Left ventricle myocardium inferior (tissue), 1 donor: ENCODE data around the gene SLC12A7. TPM values are rescaled to one million over a fixed set of nuclear protein-coding genes. Genes with fewer than 3 reads are reported as not detected.

Experiments used
- DNase-seq: peaks from one replicate; pipeline ENCODE4 v3.0.0-alpha.2; 2020
- H3K27ac ChIP-seq: fragments of 200-600 bp; replicated peaks from 2 replicates; pipeline ENCODE4 v1.8.0; 2021
- H3K27me3 ChIP-seq: fragments of 200-600 bp; 2 replicates; pipeline ENCODE4 v1.8.0; 2021; ENCODE audit warnings: low read depth
- H3K36me3 ChIP-seq: fragments of 200-600 bp; 2 replicates; pipeline ENCODE4 v1.8.0; 2021
- H3K4me1 ChIP-seq: fragments of 200-600 bp; 2 replicates; pipeline ENCODE4 v1.8.0; 2021
- H3K4me3 ChIP-seq: fragments of 200-600 bp; 2 replicates; pipeline ENCODE4 v1.8.0; 2021; ENCODE audit warnings: mild to moderate bottlenecking, moderate library complexity
- H3K9me3 ChIP-seq: fragments of 200-600 bp; replicated peaks from 2 replicates; pipeline ENCODE4 v1.8.0; 2021
- intact Hi-C: fragments of 100-400 bp; cut with micrococcal nuclease; formaldehyde crosslinking; loops from one replicate; pipeline ENCODE4 v1.11.0; 2022
- total RNA-seq: library from RNA; stranded (reverse); fragmentation: NEBNext Ultra II Directional; extraction: Animal tissue kit (Norgen Biotek cat#: 25700); gene quantifications from one replicate; pipeline ENCODE4 v1.2.1, GENCODE V29; 2021
- TF ChIP-seq, protein P1 (sequence below): fragments of 200-600 bp; IDR thresholded peaks from 2 replicates; pipeline ENCODE4 v1.8.0; 2021; ENCODE audit warnings: antibody characterized with exemption, mild to moderate bottlenecking, borderline replicate concordance
- donor health status: DM: no; HTN: yes; CAD: no; lungs with severe emphysema.

Gene SLC12A7
- total RNA-seq, 1 donor from 2014 or later: 140 TPM

DNA sequence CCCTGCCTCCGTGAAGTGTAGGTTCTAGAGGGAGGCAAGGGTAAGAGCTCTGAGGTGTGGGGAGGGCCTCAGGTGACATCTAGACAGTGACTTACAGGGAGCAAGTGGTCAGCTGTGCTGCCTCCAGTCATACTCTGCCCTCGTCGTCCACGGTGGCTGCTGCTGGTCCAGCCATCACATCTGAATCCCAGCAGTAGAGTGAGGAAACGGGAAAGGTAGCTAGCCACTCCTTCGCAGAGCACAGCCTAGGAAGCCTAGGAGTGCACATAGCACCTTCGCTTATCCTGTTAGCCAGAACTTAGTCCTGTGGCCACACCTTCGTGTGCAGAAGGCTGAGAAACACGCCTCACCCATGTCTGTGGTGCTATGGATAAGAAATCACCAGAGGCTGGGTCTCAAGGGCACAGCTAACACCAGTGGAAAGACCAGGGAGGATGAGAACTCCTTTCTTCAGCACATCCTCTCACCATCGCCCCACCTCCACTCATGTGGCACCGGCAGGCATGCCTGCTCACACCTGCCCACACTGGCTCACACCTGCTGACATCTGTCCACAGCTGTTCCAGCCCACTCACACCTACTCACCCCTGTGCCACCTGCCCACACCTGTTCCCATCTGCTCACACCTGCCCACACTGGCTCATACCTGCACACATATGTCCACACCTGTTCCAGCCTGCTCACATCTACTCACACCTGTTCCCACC, 45.0 kb upstream of the SLC12A7 start:
- intact Hi-C loops: no loop called here
- no peaks in the 10 kb centered on the region for H3K36me3 ChIP-seq
- H3K27me3 ChIP-seq: peaks cover 40% of the 10 kb centered on the region
- H3K27ac ChIP-seq: no peak overlapping the region
- TF ChIP-seq, protein P1, sequence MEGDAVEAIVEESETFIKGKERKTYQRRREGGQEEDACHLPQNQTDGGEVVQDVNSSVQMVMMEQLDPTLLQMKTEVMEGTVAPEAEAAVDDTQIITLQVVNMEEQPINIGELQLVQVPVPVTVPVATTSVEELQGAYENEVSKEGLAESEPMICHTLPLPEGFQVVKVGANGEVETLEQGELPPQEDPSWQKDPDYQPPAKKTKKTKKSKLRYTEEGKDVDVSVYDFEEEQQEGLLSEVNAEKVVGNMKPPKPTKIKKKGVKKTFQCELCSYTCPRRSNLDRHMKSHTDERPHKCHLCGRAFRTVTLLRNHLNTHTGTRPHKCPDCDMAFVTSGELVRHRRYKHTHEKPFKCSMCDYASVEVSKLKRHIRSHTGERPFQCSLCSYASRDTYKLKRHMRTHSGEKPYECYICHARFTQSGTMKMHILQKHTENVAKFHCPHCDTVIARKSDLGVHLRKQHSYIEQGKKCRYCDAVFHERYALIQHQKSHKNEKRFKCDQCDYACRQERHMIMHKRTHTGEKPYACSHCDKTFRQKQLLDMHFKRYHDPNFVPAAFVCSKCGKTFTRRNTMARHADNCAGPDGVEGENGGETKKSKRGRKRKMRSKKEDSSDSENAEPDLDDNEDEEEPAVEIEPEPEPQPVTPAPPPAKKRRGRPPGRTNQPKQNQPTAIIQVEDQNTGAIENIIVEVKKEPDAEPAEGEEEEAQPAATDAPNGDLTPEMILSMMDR: no peak
- H3K9me3 ChIP-seq: peaks cover 3% of the 10 kb centered on the region
- peaks cover 19% of the 10 kb centered on the region for H3K4me1 ChIP-seq
- H3K4me3 ChIP-seq: no peak overlapping the region
- no peak for DNase-seq

DNA sequence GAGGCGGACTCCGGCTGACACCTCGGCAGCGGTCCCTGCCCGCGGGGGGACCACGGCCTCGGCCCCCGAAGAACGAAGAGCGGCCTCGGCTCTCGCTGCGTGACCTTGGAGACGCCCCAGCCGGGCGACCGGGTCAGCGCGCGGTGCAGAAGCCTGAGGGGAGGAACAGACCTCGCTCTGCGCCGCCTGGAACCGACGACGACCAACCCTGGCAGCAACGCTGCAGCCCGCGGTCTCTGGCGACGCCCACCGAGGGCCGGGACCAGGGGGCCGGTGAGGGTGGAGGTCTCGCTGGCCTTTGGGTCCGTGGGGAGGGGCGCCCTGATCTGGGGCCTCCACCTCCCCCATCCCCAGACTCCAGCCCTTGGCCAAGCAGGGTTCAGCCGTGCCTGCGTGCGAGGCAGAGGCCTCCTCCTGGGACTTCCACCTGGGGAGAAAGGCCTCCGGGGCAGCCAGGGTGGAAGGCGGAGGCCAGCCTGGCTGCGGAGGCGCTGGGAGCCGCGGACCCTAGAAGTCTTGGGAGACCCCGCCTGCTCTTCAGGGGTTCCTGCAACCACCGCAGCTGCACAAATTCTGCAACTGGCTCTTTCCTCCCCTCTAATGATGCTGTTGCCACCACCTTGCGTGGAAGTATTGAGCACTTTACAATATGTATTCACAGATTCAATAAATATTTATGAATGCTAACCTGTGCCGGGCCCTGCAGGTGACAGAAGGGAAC, 44.3 kb upstream of the SLC12A7 start:
- DNase-seq: no peak
- H3K4me1 ChIP-seq: peaks cover 13% of the 10 kb centered on the region
- H3K27me3 ChIP-seq: peaks cover 44% of the 10 kb centered on the region
- intact Hi-C loops: no loop called here
- no peak overlapping the region for H3K27ac ChIP-seq
- H3K9me3 ChIP-seq: peaks cover 3% of the 10 kb centered on the region
- peak overlapping the region; percentile 58 for H3K4me3 ChIP-seq
- TF ChIP-seq, protein P1: no peak
- H3K36me3 ChIP-seq: no peaks in the 10 kb centered on the region

GRCh38 chr5:1155191-1156032, 43.5 kb upstream of the SLC12A7 start:
- no peak for DNase-seq
- peaks cover 3% of the 10 kb centered on the region for H3K9me3 ChIP-seq
- H3K36me3 ChIP-seq: no peaks in the 10 kb centered on the region
- peaks cover 44% of the 10 kb centered on the region for H3K27me3 ChIP-seq
- H3K4me1 ChIP-seq: peaks cover 12% of the 10 kb centered on the region
- TF ChIP-seq, protein P1: no peak
- H3K27ac ChIP-seq: no peak overlapping the region
- peak overlapping the region; percentile 58 for H3K4me3 ChIP-seq
- intact Hi-C loops: no loop called here

DNA sequence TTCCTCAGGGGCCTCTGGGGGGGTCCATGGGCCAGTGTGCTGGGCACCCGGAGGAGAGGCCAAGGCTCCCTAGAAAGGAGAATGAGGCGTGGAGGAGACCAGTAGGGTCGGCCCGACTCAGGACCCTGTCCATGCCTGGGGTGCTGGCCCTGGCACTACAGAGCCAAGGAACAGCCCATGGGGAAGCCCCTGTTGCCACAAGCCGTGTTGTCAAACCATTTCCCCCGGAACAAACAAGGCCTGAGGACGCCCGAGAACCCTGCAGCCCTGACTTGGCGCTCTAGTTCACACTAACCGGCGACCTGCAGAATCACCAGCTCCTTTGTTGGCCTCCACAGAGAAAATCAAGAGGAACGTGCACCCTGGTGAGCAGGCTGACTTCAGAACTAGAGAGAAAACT, 41.6 kb upstream of the SLC12A7 start:
- TF ChIP-seq, protein P1: no peak
- H3K9me3 ChIP-seq: peaks cover 3% of the 10 kb centered on the region
- H3K4me3 ChIP-seq: no peak overlapping the region
- no peak overlapping the region for H3K27ac ChIP-seq
- no peak for DNase-seq
- H3K36me3 ChIP-seq: no peaks in the 10 kb centered on the region
- H3K27me3 ChIP-seq: peaks cover 44% of the 10 kb centered on the region
- peaks cover 12% of the 10 kb centered on the region for H3K4me1 ChIP-seq
- intact Hi-C loops: no loop called here

DNA sequence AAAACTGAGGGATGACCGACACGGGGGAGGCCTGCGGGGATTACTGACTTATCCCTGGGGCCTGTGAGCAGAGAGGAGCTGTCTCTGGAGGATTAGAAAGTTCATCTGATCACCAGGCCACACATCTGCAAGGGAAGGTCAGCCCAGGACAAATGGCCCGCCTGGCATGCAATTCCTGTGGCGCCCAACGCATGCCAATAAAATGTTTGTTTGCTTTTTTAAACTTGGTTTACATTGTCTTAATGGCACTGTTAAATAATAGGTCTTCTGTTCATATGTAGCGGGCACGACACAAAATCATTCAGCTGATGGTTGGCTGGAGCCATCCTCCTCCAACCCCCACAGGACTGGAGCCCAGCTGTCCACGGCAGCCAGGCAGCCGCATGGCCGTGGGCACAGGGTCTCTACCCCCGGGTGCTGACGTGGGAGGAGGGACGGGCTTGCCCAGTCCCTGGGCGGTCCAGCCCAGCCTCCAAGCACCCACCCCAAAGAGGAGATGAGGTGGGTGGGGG, 41.0 kb upstream of the SLC12A7 start:
- no peak overlapping the region for H3K27ac ChIP-seq
- no peak overlapping the region for H3K4me3 ChIP-seq
- H3K4me1 ChIP-seq: peaks cover 12% of the 10 kb centered on the region
- no peak for DNase-seq
- TF ChIP-seq, protein P1: no peak
- H3K36me3 ChIP-seq: no peaks in the 10 kb centered on the region
- peaks cover 3% of the 10 kb centered on the region for H3K9me3 ChIP-seq
- intact Hi-C loops: no loop called here
- H3K27me3 ChIP-seq: peaks cover 44% of the 10 kb centered on the region
